Measurements from ENCODE around the gene CNPY2.
A peak's percentile ranks its signal among the peaks of the same experiment; 100 is the strongest.
"Not testable (repeated sequence)": the region's sequence is repeated elsewhere in the genome, so short reads cannot be mapped to it uniquely, and the experiment has no call there.

CNPY2 gene

GRCh38 chr12:56338308-56339157 is 22.7 kb upstream of the CNPY2 start, which contains the start of gene IL23A:
IL23A (plus strand) TSS chr12:56338884; CDS start chr12:56339045, 161 bp downstream.
- TF ChIP-seq, protein P1, sequence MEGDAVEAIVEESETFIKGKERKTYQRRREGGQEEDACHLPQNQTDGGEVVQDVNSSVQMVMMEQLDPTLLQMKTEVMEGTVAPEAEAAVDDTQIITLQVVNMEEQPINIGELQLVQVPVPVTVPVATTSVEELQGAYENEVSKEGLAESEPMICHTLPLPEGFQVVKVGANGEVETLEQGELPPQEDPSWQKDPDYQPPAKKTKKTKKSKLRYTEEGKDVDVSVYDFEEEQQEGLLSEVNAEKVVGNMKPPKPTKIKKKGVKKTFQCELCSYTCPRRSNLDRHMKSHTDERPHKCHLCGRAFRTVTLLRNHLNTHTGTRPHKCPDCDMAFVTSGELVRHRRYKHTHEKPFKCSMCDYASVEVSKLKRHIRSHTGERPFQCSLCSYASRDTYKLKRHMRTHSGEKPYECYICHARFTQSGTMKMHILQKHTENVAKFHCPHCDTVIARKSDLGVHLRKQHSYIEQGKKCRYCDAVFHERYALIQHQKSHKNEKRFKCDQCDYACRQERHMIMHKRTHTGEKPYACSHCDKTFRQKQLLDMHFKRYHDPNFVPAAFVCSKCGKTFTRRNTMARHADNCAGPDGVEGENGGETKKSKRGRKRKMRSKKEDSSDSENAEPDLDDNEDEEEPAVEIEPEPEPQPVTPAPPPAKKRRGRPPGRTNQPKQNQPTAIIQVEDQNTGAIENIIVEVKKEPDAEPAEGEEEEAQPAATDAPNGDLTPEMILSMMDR (IDR thresholded peaks at IDR 0.05), result no peak
- DNase-seq (ENCODE audit: low spot score), result no peak
- Histone ChIP-seq H3K27ac (peak within 1 kb of the TSS in 1 of 2 donors; percentile 0), H3K4me3 (no peak within 1 kb of the TSS)

DNA sequence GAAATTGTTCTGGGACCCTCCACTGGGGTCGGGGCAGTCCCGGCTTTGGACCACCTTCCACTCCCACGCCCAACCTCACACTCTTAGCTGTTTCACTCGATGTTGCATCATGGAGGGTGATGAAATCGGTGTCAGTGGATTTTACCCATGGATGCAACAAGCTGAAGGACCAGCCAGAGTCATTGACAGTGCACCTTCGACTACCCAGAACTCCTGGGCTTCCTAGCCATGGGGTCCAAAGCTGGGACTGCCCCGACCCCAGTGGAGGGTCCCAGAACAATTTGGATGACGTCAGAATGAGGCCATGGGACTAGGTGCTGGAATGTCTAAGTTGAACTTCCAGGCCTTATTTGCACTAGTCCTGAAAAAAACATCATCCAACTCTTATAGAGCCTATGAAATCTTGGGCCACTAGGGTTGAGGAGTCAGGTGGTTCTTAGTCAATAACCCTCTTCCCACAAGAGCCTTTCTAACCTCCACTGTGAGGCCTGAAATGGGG is 22.0 kb upstream of the CNPY2 start:
- DNase-seq (ENCODE audit: low spot score), result no peak
- no peak overlapping the region for H3K4me3 ChIP-seq
- TF ChIP-seq, protein P1 (IDR thresholded peaks at IDR 0.05), result no peak
- H3K27ac ChIP-seq, result no peak overlapping the region

DNA sequence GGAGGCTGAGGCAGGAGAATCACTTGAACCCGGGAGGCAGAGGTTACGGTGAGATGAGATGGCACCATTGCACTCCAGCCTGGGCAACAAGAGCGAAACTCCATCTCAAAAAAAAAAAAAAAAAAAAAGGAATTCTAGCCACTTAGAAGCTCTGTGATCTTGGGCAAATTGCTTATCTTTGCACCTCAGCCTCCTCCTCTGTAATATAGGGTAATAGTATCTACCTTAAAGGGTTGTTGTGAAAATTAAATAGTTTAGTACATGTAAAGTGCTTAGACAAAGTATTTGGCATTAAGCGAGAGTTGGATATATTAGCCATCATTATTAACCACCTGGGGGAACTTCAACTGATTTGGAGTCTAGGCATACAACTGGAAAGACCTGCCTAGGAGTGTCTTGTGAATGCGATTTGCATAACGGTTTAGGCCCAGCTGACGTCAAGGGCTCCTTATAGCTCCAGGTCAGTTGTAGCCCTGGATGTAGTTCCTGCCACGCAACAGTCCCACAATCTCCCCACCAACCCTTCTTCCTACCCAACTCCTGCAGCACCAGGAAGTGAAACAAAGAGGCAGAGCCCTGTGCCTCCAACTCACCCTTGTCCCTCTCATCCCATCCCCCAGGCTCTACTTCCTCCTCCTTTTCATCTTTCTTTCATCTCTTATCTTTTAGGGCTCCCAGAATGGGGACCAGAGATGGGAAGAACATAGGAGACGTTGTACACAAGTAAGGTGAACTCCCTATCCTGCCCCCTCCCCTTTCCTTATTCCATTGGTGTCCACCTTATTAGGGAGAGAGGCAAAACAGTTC is 20.8 kb upstream of the CNPY2 start:
- no peak for DNase-seq (ENCODE audit: low spot score)

DNA sequence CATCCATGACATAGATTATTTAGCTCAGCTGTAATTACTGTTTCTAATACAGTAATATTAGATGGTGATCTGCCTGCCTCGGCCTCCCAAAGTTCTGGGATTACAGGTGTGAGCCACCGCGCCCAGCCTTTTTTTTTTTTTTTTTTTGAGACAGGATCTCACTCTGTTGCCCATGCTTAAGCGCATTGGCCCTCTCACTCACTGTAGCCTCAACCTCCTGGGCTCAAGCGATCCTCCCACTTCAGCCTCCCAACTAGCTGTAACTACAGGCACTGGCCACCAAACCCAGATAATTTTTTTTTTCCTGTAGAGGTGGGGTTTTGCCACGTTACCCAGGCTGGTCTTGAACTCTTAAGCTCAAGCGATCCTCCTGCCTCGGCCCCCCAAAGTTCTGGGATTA is 19.7 kb upstream of the CNPY2 start:
- H3K4me3 ChIP-seq; DNase-seq (ENCODE audit: low spot score); H3K27ac ChIP-seq: not testable (repeated sequence)

More for the DNA sequence above, 20.8 kb upstream of the CNPY2 start:
- Histone ChIP-seq H3K27ac (no peak overlapping the region), H3K4me3 (no peak overlapping the region)
- TF ChIP-seq, protein P1 (IDR thresholded peaks at IDR 0.05), result no peak

DNA sequence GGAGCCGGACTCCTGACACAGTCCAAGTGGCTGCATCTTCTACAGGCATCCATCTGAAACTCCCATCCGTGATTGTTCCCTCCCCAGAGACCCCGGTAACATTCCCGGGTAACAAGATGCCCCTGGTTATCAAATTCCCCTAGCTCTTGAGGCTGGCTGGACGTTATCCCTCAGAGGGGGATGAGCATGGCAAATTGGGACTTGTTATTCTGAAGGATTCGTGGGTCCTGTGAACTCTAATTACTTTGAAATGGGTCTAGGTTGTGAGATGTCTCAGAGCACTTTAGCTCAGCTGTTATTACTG is 18.7 kb upstream of the CNPY2 start:
- Histone ChIP-seq H3K4me3 (peak overlapping the region; percentile 80), H3K27ac (peak overlapping the region; percentile 88 to 98)
- TF ChIP-seq, protein P1 (IDR thresholded peaks at IDR 0.05), result no peak
- no peak for DNase-seq (ENCODE audit: low spot score)

DNA sequence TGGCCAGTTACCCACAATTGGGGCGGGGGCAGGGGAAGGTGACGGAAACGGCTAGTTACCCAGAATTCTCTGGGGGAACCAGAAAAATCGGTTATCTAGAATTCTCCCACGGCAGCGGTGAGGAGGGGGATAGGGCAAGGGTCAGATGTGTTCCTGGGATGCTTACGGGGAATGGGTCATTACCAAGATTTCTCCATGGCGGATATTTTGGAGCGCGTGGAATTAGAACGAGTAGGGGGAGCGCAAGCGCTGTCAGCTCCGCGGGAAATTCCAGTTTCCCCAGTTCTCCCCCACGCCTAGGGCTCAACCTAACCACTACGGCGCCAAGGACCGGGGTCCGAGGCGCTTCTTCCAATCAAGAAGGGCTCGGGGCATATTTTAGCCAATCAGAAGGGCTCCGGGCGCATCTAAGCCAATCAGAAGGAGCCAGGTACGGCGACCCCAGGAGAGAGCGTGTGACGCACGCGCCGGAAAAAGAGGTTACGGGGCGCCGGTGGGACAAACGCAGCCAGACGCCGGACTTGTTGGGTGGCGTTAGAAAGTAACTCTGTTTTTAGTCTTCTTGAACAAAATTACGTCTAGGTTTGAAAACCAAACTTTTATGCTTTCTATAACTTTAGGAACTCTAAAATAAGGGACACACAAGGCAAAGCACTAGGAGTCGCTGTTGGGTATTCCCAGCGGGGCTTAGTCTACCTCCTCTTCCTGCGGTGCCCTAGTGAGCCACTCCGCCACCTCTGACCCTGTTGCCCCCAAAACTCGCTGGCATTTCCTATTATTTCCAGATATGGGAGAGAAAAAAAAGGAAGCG is 18.1 kb upstream of the CNPY2 start, which contains the start of gene PAN2:
Gene PAN2, minus strand, starts transcription at position 322 of the 811 bp plus-strand sequence. CDS start 906 bp downstream, outside the sequence.
- Histone ChIP-seq H3K4me3 (peak within 1 kb of the TSS; percentile 80), H3K27ac (peak within 1 kb of the TSS; percentile 88 to 98)
- peak; percentile 97 for DNase-seq (ENCODE audit: low spot score)
- TF ChIP-seq, protein P1 (IDR thresholded peaks at IDR 0.05), result peak; percentile 53

Data from coronary artery (tissue), 2 donors.